Right kidney (tissue), 1 donor: ENCODE measurements around the gene KLHL12.

Source experiments
- DNase-seq: peaks from one replicate; pipeline ENCODE4 v3.0.0-alpha.2; 2016

KLHL12 gene

GRCh38 chr1:202888221-202888530 lies 38.9 kb downstream of the KLHL12 start:
- DNase-seq, result no peak

- no peak for DNase-seq
Observed at GRCh38 chr1:202880961-202881460, 46.0 kb downstream of the KLHL12 start.

GRCh38 chr1:202880062-202880461 lies 47.0 kb downstream of the KLHL12 start:
- no peak for DNase-seq

- no peak for DNase-seq
Observed at GRCh38 chr1:202879128-202879527, 47.9 kb downstream of the KLHL12 start.

GRCh38 chr1:202873026-202873425 lies 54.0 kb downstream of the KLHL12 start:
- DNase-seq, result no peak

GRCh38 chr1:202871367-202871766 lies 55.7 kb downstream of the KLHL12 start:
- DNase-seq, result no peak

GRCh38 chr1:202862679-202863560 lies 64.1 kb downstream of the KLHL12 start:
- DNase-seq, result no peak

- peak; percentile 84 for DNase-seq
Observed at GRCh38 chr1:202861420-202862132, 65.5 kb downstream of the KLHL12 start.

- peak; percentile 79 for DNase-seq
Observed at GRCh38 chr1:202860744-202861419, 66.2 kb downstream of the KLHL12 start.

- no peak for DNase-seq
Observed at GRCh38 chr1:202858789-202859414, 68.1 kb downstream of the KLHL12 start.

GRCh38 chr1:202858331-202858730 lies 68.7 kb downstream of the KLHL12 start:
- no peak for DNase-seq

- no peak for DNase-seq
Observed at GRCh38 chr1:202857136-202857610, 69.9 kb downstream of the KLHL12 start.

- DNase-seq, result no peak
Observed at GRCh38 chr1:202856014-202856413, 71.0 kb downstream of the KLHL12 start.

GRCh38 chr1:202854787-202855186 lies 72.2 kb downstream of the KLHL12 start:
- DNase-seq, result no peak

- no peak for DNase-seq
Observed at GRCh38 chr1:202852163-202852904, 74.7 kb downstream of the KLHL12 start.

- no peak for DNase-seq
Observed at GRCh38 chr1:202850593-202851362, 76.3 kb downstream of the KLHL12 start.

- no peak for DNase-seq
Observed at GRCh38 chr1:202848191-202848542, 78.9 kb downstream of the KLHL12 start.

- DNase-seq, result no peak
Observed at GRCh38 chr1:202844935-202845334, 82.1 kb downstream of the KLHL12 start.

GRCh38 chr1:202844259-202844658 lies 82.8 kb downstream of the KLHL12 start:
- DNase-seq, result no peak

- DNase-seq, result no peak
Observed at GRCh38 chr1:202843081-202843480, 84.0 kb downstream of the KLHL12 start.
